Nephron progenitor cell (in vitro differentiated cells): Measurements from ENCODE around the gene EPS15.
A peak's percentile ranks its signal among the peaks of the same experiment; 100 is the strongest.
"Not testable (repeated sequence)": the region's sequence is repeated elsewhere in the genome, so short reads cannot be mapped to it uniquely, and the experiment has no call there.

Experiments
- DNase-seq: peaks from one replicate; pipeline ENCODE4 v3.0.0; 2021
- H3K27ac Mint-ChIP-seq: 2 replicates; pipeline ENCODE4 v1.8.0; 2021; ENCODE audit warnings: mild to moderate bottlenecking, moderate library complexity, mixed read lengths
- H3K27me3 Mint-ChIP-seq: 2 replicates; pipeline ENCODE4 v1.8.0; 2021; ENCODE audit warnings: mild to moderate bottlenecking, low read depth, mixed read lengths; ENCODE audit not compliant: poor library complexity
- H3K36me3 Mint-ChIP-seq: 2 replicates; pipeline ENCODE4 v1.8.0; 2021; ENCODE audit warnings: low read depth, mixed read lengths
- H3K4me1 Mint-ChIP-seq: 2 replicates; pipeline ENCODE4 v1.8.0; 2021; ENCODE audit warnings: mixed read lengths
- H3K4me3 Mint-ChIP-seq: 2 replicates; pipeline ENCODE4 v1.8.0; 2021; ENCODE audit warnings: mild to moderate bottlenecking, moderate library complexity, mixed read lengths
- H3K9me3 Mint-ChIP-seq: 2 replicates; pipeline ENCODE4 v1.8.0; 2021; ENCODE audit warnings: mild to moderate bottlenecking, moderate library complexity, mixed read lengths
- TF ChIP-seq, protein P1 (sequence below): fragments of 200-600 bp; sonication (generic); IDR thresholded peaks from 2 replicates; pipeline ENCODE4 v1.5.0; 2021; ENCODE audit warnings: antibody characterized with exemption

The EPS15 gene

DNA sequence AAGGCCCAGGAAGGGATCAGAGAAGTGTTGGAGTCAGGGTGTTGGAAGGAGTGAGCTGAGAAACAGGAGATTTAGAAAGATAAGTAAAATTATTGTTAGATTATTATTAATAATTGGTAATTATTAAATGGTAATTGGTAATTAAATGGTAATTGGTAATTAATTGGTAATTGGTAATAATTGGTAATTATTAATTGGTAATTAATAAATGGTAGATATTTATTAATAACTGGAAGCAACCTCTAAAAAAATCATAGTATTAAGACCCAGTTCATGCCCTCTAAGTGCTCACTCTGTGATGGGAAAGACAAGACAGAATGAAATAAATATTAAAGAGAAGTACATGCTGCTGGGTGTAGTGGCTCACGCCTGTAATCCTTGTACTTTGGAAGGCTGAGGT, 13.8 kb upstream of the EPS15 start:
- TF ChIP-seq, protein P1, sequence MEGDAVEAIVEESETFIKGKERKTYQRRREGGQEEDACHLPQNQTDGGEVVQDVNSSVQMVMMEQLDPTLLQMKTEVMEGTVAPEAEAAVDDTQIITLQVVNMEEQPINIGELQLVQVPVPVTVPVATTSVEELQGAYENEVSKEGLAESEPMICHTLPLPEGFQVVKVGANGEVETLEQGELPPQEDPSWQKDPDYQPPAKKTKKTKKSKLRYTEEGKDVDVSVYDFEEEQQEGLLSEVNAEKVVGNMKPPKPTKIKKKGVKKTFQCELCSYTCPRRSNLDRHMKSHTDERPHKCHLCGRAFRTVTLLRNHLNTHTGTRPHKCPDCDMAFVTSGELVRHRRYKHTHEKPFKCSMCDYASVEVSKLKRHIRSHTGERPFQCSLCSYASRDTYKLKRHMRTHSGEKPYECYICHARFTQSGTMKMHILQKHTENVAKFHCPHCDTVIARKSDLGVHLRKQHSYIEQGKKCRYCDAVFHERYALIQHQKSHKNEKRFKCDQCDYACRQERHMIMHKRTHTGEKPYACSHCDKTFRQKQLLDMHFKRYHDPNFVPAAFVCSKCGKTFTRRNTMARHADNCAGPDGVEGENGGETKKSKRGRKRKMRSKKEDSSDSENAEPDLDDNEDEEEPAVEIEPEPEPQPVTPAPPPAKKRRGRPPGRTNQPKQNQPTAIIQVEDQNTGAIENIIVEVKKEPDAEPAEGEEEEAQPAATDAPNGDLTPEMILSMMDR = no peak
- no peak overlapping the region for H3K27ac Mint-ChIP-seq
- H3K9me3 Mint-ChIP-seq = peaks cover 3% of the 10 kb centered on the region
- H3K4me3 Mint-ChIP-seq = no peak overlapping the region
- H3K4me1 Mint-ChIP-seq = peaks cover 10% of the 10 kb centered on the region
- DNase-seq = no peak
- H3K36me3 Mint-ChIP-seq = no peaks in the 10 kb centered on the region
- H3K27me3 Mint-ChIP-seq = no peaks in the 10 kb centered on the region

DNA sequence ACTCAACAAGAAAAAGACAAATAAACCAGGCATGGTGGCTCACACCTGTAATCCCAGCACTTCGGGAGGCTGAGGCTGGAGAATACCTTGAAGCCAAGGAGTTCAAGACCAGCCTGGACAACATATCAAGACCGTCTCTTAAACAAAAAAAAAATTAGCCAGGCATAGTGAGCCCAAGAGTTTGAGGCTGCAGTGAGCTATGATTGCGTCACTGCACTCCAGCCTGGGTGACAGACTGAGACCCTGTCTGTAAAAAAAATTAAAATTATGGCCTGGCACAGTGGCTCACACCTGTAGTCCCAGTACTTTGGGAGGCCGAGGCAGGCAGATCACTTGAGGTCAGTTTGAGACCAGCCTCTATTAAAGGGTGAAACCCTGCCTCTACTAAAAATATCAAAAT, 11.4 kb upstream of the EPS15 start:
- not testable (repeated sequence) for DNase-seq, H3K4me3 Mint-ChIP-seq, H3K27me3 Mint-ChIP-seq, H3K4me1 Mint-ChIP-seq, H3K36me3 Mint-ChIP-seq, H3K9me3 Mint-ChIP-seq, H3K27ac Mint-ChIP-seq

DNA sequence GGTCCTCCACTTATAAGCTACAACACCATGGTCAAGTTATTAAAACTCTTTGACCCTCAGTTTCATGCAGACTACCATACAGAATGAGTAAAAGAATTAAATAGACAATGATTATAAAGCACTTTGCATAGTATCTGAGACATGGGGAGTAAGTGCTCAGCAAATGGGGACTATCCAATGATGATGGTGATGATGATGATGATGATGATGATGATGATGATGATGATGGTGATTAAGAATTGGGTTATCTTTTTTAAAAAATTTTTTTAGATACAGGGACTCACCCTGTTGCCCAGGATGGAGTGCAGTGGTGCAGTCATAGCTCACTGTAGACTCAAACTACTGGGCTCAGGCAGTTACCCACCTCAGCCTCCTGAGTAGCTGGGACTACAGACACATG, 8.1 kb upstream of the EPS15 start:
- H3K27me3 Mint-ChIP-seq = no peaks in the 10 kb centered on the region

DNA sequence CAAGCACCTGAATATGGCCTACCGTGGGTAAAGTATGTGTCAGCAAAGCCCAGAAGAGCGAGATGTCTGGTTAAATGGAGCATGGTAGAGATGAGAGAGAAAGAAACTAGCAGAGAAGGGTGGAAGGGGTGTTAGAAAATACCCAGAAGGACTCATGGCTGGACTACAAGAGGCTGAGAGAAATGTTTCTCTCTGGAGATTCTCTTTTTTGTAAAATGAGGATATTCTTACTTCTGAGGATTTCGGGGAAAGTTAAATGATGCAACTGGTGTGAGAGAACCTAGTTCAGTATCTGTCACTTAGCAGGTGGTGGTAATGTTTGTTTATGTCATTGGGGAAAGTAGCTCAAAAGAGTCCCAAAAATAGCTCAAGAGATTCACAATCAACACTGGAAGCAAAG, 7.2 kb upstream of the EPS15 start:
- H3K27ac Mint-ChIP-seq = no peak overlapping the region
- H3K4me1 Mint-ChIP-seq = no peaks in the 10 kb centered on the region
- TF ChIP-seq, protein P1 = no peak
- DNase-seq = no peak
- no peaks in the 10 kb centered on the region for H3K27me3 Mint-ChIP-seq
- H3K36me3 Mint-ChIP-seq = no peaks in the 10 kb centered on the region
- no peaks in the 10 kb centered on the region for H3K9me3 Mint-ChIP-seq
- no peak overlapping the region for H3K4me3 Mint-ChIP-seq

More for the DNA sequence above, 8.1 kb upstream of the EPS15 start:
- Mint-ChIP-seq H3K4me1 (no peaks in the 10 kb centered on the region), H3K27ac (no peak overlapping the region), H3K36me3 (no peaks in the 10 kb centered on the region), H3K4me3 (no peak overlapping the region), H3K9me3 (no peaks in the 10 kb centered on the region)
- DNase-seq = no peak
- TF ChIP-seq, protein P1 = no peak

DNA sequence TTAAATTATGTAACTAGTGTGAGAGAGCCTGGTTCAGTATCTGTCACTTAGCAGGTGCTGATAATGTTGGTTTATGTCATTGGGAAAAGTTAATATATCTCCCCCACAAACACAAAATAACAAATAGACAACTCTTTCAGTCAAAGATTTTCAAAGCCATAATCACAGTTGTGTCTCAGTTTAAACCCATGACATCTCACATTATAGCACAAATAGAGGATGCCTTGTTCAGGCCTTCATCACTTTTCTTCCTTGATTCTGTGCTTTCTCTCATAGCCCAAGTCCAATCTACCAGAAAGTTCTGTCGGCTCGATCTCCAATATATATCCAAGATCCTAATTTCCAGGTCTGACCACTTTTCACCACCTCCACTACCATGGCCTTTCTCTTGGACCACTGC, 6.2 kb upstream of the EPS15 start:
- DNase-seq = no peak
- H3K9me3 Mint-ChIP-seq = no peaks in the 10 kb centered on the region

DNA sequence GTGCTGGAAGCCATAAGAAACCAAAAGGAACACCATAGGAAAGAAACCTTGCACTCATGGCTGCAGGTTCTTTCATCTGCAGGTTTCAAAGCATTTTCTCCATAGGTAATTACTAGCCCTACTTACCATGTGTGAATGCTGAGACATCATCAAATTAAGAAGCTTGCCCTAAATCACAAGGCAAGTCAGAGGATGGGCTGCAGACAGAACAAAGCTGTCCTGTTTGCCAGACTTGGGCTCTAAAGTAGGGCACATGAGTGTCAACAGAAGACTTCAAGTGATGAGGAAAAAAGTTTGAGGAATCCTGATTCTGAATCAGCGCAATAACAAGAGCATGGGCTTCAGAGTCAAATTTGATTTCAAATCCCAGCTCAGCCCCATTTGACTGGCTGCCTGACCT, 5.8 kb upstream of the EPS15 start:
- H3K9me3 Mint-ChIP-seq = no peaks in the 10 kb centered on the region
- no peaks in the 10 kb centered on the region for H3K36me3 Mint-ChIP-seq
- peak overlapping the region; percentile 59 for H3K27ac Mint-ChIP-seq
- TF ChIP-seq, protein P1 = no peak
- no peaks in the 10 kb centered on the region for H3K4me1 Mint-ChIP-seq
- no peak for DNase-seq
- no peaks in the 10 kb centered on the region for H3K27me3 Mint-ChIP-seq
- H3K4me3 Mint-ChIP-seq = no peak overlapping the region

More for the DNA sequence above, 6.2 kb upstream of the EPS15 start:
- H3K27ac Mint-ChIP-seq = no peak overlapping the region
- H3K36me3 Mint-ChIP-seq = no peaks in the 10 kb centered on the region
- no peaks in the 10 kb centered on the region for H3K27me3 Mint-ChIP-seq
- no peak overlapping the region for H3K4me3 Mint-ChIP-seq
- H3K4me1 Mint-ChIP-seq = no peaks in the 10 kb centered on the region
- TF ChIP-seq, protein P1 = no peak

DNA sequence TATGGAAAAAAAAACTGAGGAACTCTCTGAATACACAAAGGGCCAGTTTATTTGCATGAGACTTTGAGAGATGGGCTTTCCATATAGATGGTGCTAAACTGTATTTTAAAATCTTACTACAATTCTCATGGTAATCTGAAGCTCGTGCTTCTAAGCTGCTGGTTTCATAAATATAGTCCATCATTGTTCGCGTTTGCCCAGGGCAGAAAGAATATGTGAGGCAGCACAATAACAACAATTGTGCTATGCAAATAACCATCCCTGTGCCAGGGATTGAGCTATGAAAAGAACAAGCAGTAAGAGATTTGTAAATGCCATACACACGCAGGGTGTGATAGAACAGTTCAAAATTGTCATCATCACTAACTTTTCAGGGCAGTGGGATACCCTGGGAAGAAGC, 4.9 kb upstream of the EPS15 start:
- Mint-ChIP-seq H3K9me3 (no peaks in the 10 kb centered on the region), H3K4me1 (no peaks in the 10 kb centered on the region), H3K4me3 (no peak overlapping the region)

More for the DNA sequence above, 4.9 kb upstream of the EPS15 start:
- Mint-ChIP-seq H3K36me3 (no peaks in the 10 kb centered on the region), H3K27ac (no peak overlapping the region), H3K27me3 (no peaks in the 10 kb centered on the region)
- no peak for DNase-seq
- TF ChIP-seq, protein P1 = no peak
